Heart left ventricle (tissue), 13 donors: ENCODE measurements around the gene GPX5.

Source experiments
- POLR2A ChIP-seq, 2 donors: fragments of 450-650 bp; IDR thresholded peaks; one replicate each; pipeline ENCODE4 v1.6.1; 2017; ENCODE audit warnings: antibody characterized with exemption in 2 of 2, mild to moderate bottlenecking in 2 of 2, moderate library complexity in 2 of 2
- TF ChIP-seq, protein P1 (sequence below), 12 donors: fragments of 200-600 bp; sonication (generic) in 4 of 12; IDR thresholded peaks; one replicate each; pipeline versions ENCODE4 v1.5.0 to v1.8.0; 2018 to 2022; ENCODE audit warnings: antibody characterized with exemption in 12 of 12, mild to moderate bottlenecking in 5 of 12
- donor health status: ischemic (EF 13 %, LVEDD 7.1; RV severe dilation, severe dysfunction).
- donor health status: DM: no; HTN: yes; CAD: no.
- donor health status: DM: no; HTN: no; CAD: no.
- donor health status: ischemic (EF 25% LVEDD 6.9; RV normal size, moderate dysfunction).
- donor health status: ischemic (EF 25% LVEDD 5.7; RV mildly dilated, moderate dysfunction).
- donor health status: ischemic (EF 35%, LVEDD 5.7; RV mildly dilated, moderate dysfunction).
- donor health status: nonischemic (EF 11% LVEDD 7.7; RV severe dilation, severe dysfunction).
- donor health status: DM: yes; HTN: yes; CAD: no.
- donor health status: PGD.
- donor health status: ischemic (EF 29% LVEDD 5.4; RV normal size, mild dysfunction).
- donor health status: nonischemic (EF 23%, LVEDD 6.1; RV moderate dilation, normal function).

DNA sequence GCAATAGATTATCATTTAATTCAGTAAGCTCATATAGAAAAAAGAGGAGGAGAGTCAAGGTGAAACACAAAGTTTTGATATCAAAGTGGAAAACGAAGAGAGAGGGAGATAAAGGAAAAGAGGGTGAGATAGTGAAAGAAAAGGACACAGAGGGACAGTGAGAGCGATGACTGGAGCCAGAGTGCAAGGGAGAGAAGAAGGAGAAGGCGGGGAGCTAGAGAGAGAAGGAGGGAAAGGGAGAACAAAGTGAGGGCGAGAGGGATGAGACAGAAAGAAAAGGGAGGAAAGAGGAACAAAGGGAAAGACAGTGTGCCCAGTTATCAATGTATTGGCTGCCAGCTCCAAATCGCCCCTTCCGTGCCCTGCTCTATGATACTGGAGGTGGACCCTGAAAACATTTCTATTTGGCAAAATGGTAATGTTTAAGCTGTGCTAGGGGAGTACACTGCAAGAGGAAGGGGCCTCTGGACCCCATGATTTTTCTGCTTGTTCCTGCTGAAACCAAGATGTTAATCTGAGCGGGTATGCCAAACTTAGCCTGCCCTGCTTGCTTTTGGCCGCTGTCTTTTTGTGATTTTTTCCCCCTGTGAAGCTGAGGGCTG, 27.8 kb downstream of the GPX5 start:
- TF ChIP-seq, protein P1, sequence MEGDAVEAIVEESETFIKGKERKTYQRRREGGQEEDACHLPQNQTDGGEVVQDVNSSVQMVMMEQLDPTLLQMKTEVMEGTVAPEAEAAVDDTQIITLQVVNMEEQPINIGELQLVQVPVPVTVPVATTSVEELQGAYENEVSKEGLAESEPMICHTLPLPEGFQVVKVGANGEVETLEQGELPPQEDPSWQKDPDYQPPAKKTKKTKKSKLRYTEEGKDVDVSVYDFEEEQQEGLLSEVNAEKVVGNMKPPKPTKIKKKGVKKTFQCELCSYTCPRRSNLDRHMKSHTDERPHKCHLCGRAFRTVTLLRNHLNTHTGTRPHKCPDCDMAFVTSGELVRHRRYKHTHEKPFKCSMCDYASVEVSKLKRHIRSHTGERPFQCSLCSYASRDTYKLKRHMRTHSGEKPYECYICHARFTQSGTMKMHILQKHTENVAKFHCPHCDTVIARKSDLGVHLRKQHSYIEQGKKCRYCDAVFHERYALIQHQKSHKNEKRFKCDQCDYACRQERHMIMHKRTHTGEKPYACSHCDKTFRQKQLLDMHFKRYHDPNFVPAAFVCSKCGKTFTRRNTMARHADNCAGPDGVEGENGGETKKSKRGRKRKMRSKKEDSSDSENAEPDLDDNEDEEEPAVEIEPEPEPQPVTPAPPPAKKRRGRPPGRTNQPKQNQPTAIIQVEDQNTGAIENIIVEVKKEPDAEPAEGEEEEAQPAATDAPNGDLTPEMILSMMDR (IDR thresholded peaks at IDR 0.05): no peak
- no peak for TF ChIP-seq POLR2A (IDR thresholded peaks at IDR 0.05)
